CD14-positive monocyte (primary cell): ENCODE results near the gene CHMP4B. TPM values are rescaled to one million over a fixed set of nuclear protein-coding genes. Genes with fewer than 3 reads are reported as not detected.

Experiments
- DNase-seq, 3 donors: peaks; one replicate each; pipeline ENCODE4 v3.0.0-alpha.2; 2011 to 2022
- H2AFZ ChIP-seq: 2 replicates; pipeline ENCODE4 v1.6.0; 2012; ENCODE audit warnings: mild to moderate bottlenecking, low read depth, low read length, inconsistent platforms; ENCODE audit not compliant: insufficient read depth, poor library complexity, severe bottlenecking
- H3K27ac ChIP-seq, 2 donors: 1 replicate in 1 of 2; 2 replicates in 1 of 2; pipeline ENCODE4 v1.5.1; 2012 to 2013; ENCODE audit warnings: low read length in 2 of 2, control low read depth in 1 of 2, inconsistent platforms in 1 of 2, low read depth in 1 of 2, mild to moderate bottlenecking in 1 of 2
- H3K27me3 ChIP-seq, 2 donors: one replicate each; pipeline versions ENCODE4 v1.6.0 to v1.6.1; 2011 to 2013; ENCODE audit warnings: low read length in 2 of 2; ENCODE audit not compliant: control insufficient read depth in 2 of 2, insufficient read depth in 2 of 2
- H3K36me3 ChIP-seq, 2 donors: replicated peaks in 1 of 2; 1 replicate in 1 of 2; 2 replicates in 1 of 2; pipeline versions ENCODE4 v1.5.1 to v1.6.1; 2012 to 2013; ENCODE audit warnings: low read length in 2 of 2, control low read depth in 1 of 2, inconsistent platforms in 1 of 2, mild to moderate bottlenecking in 1 of 2; ENCODE audit not compliant: insufficient read depth in 2 of 2, control insufficient read depth in 1 of 2
- H3K4me1 ChIP-seq, 2 donors: 1 replicate in 1 of 2; 2 replicates in 1 of 2; pipeline versions ENCODE4 v1.5.1 to v1.6.1; 2012 to 2013; ENCODE audit warnings: low read length in 2 of 2, control low read depth in 1 of 2, inconsistent platforms in 1 of 2, mild to moderate bottlenecking in 1 of 2, moderate library complexity in 1 of 2; ENCODE audit not compliant: insufficient read depth in 2 of 2, control insufficient read depth in 1 of 2
- H3K4me2 ChIP-seq: replicated peaks from 2 replicates; pipeline ENCODE3; 2012; ENCODE audit warnings: low read length, moderate library complexity, mild to moderate bottlenecking; ENCODE audit not compliant: poor library complexity, severe bottlenecking; ENCODE audit errors: extremely low read depth
- H3K4me3 ChIP-seq, 3 experiments: fragments of 200-600 bp in 1 of 3; sonication (generic) in 1 of 3; replicated peaks in 1 of 3; 1 replicate in 2 of 3; 2 replicates in 1 of 3; pipeline ENCODE4 v1.5.1; 2011 to 2013; ENCODE audit warnings: low read length in 3 of 3, mild to moderate bottlenecking in 3 of 3, control low read depth in 2 of 3, low read depth in 2 of 3, inconsistent platforms in 1 of 3, moderate library complexity in 1 of 3
- H3K79me2 ChIP-seq: 2 replicates; pipeline ENCODE4 v1.6.0; 2012; ENCODE audit warnings: mild to moderate bottlenecking, control low read depth, inconsistent platforms, low read length, moderate library complexity; ENCODE audit not compliant: insufficient read depth
- H3K9ac ChIP-seq: 2 replicates; pipeline ENCODE4 v1.6.0; 2017; ENCODE audit warnings: low read length, mild to moderate bottlenecking; ENCODE audit not compliant: insufficient read depth, poor library complexity, severe bottlenecking
- H3K9me3 ChIP-seq, 2 donors: replicated peaks in 1 of 2; 1 replicate in 1 of 2; 2 replicates in 1 of 2; pipeline versions ENCODE4 v1.5.1 to v1.6.1; 2012 to 2013; ENCODE audit warnings: low read length in 2 of 2, control low read depth in 1 of 2; ENCODE audit not compliant: control insufficient read depth in 1 of 2, insufficient read depth in 1 of 2
- H4K20me1 ChIP-seq: 2 replicates; pipeline ENCODE4 v1.6.0; 2012; ENCODE audit warnings: mild to moderate bottlenecking, low read length, control low read depth, moderate library complexity; ENCODE audit not compliant: insufficient read depth
- H3K27ac Mint-ChIP-seq, 7 donors: one replicate each; pipeline ENCODE4 v1.8.0; 2020; ENCODE audit warnings: mild to moderate bottlenecking in 7 of 7, mixed read lengths in 7 of 7, moderate library complexity in 6 of 7, inconsistent platforms in 2 of 7
- H3K27me3 Mint-ChIP-seq, 3 donors: one replicate each; pipeline ENCODE4 v1.8.0; 2021 to 2022; ENCODE audit warnings: low read depth in 3 of 3, mild to moderate bottlenecking in 3 of 3, mixed read lengths in 3 of 3, moderate library complexity in 3 of 3, inconsistent platforms in 1 of 3
- H3K36me3 Mint-ChIP-seq, 2 donors: one replicate each; pipeline ENCODE4 v1.8.0; 2020; ENCODE audit warnings: mixed read lengths in 2 of 2, inconsistent platforms in 1 of 2, mild to moderate bottlenecking in 1 of 2
- H3K4me1 Mint-ChIP-seq: one replicate; pipeline ENCODE4 v1.8.0; 2020; ENCODE audit warnings: mild to moderate bottlenecking, mixed read lengths
- H3K4me3 Mint-ChIP-seq, 2 donors: one replicate each; pipeline ENCODE4 v1.8.0; 2020; ENCODE audit warnings: mild to moderate bottlenecking in 2 of 2, mixed read lengths in 2 of 2, moderate library complexity in 1 of 2
- H3K9me3 Mint-ChIP-seq, 7 donors: one replicate each; pipeline ENCODE4 v1.8.0; 2020 to 2022; ENCODE audit warnings: mixed read lengths in 7 of 7, mild to moderate bottlenecking in 6 of 7, moderate library complexity in 6 of 7, inconsistent platforms in 2 of 7
- CTCF ChIP-seq: fragments of 200-600 bp; IDR thresholded peaks from one replicate; pipeline ENCODE4 v1.8.0; 2022; ENCODE audit warnings: antibody characterized with exemption, mild to moderate bottlenecking
- WGBS: methylation state at CpG from one replicate; pipeline ENCODE4 v1.1.5; 2013; ENCODE audit warnings: missing lambda C conversion rate; ENCODE audit not compliant: insufficient coverage; 5-methylcytosine and 5-hydroxymethylcytosine counted together
- intact Hi-C, 2 donors: fragments of 100-400 bp; cut with micrococcal nuclease; formaldehyde crosslinking; loops; one replicate each; pipeline versions ENCODE4 v1.15.0 to v1.15.1; 2023
- polyA plus RNA-seq, 3 donors: library from polyadenylated mRNA; depleted of rRNA in 1 of 3; unstranded in 2 of 3; stranded (reverse) in 1 of 3; fragments of 300-500 nt in 2 of 3; fragments of >200 nt in 1 of 3; fragmentation: Illumina TruSeq in 2 of 3; gene quantifications; 1 replicate in 2 of 3; 2 replicates in 1 of 3; pipeline ENCODE4 v1.2.3, GENCODE V29; 2012 to 2021

The CHMP4B gene
- polyA plus RNA-seq, 3 donors, result 7.1 to 181 (median 10.0) TPM

- no peak overlapping the region for H3K4me3 Mint-ChIP-seq
- DNase-seq, result no peak
- WGBS, result 86% methylated on average over 1 of the region's 4 CpGs
- peaks cover 0 to 2% (median 0%) of the 10 kb centered on the region in 3 donors for H3K27me3 Mint-ChIP-seq
- no peak overlapping the region for H3K4me3 ChIP-seq
- no peak overlapping the region for H2AFZ ChIP-seq
- H3K9ac ChIP-seq, result no peak overlapping the region
- no peaks in the 10 kb centered on the region for H3K79me2 ChIP-seq
- H3K4me1 ChIP-seq, result peaks cover 0 to 6% of the 10 kb centered on the region in 2 donors
- no peak overlapping the region for H3K4me2 ChIP-seq
- H3K27ac Mint-ChIP-seq, result no peak overlapping the region
- H3K9me3 Mint-ChIP-seq, result peaks cover 0 to 3% (median 0%) of the 10 kb centered on the region in 7 donors
- no peak for TF ChIP-seq CTCF
- no peaks in the 10 kb centered on the region for H3K27me3 ChIP-seq
- intact Hi-C loops, result no loop called here
- H3K4me1 Mint-ChIP-seq, result peaks cover 8% of the 10 kb centered on the region
- H3K36me3 ChIP-seq, result peaks cover 22 to 41% of the 10 kb centered on the region in 2 donors
- peaks cover 50 to 67% of the 10 kb centered on the region in 2 donors for H3K36me3 Mint-ChIP-seq
- H4K20me1 ChIP-seq, result no peaks in the 10 kb centered on the region
- H3K27ac ChIP-seq, result no peak overlapping the region
- no peaks in the 10 kb centered on the region for H3K9me3 ChIP-seq
Observed at GRCh38 chr20:33769043-33769442, 42.1 kb upstream of the CHMP4B start.

DNA sequence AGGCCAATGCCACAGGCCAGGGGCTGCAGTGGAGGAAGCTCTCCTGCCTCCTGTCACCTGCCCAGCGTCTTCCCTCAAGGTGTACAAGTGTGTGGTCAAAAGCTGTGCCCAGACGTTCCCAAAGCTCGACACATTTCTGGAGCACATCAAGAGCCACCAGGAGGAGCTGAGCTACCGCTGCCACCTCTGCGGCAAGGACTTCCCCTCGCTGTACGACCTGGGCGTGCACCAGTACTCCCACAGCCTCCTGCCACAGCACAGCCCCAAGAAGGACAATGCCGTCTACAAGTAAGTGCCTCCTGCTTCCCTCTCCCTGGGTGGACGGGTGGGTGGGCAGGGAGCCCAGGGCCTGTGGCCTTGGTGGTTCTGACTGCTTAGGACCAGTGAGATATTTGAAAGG, 41.1 kb upstream of the CHMP4B start:
- intact Hi-C loops, result no loop called here
- H3K4me3 ChIP-seq, result no peak overlapping the region
- H3K27ac Mint-ChIP-seq, result no peak overlapping the region
- H3K9me3 ChIP-seq, result no peaks in the 10 kb centered on the region
- H3K4me1 Mint-ChIP-seq, result peaks cover 10% of the 10 kb centered on the region
- 92% methylated on average over 5 of the region's 10 CpGs for WGBS
- no peak overlapping the region for H3K27ac ChIP-seq
- peaks cover 0 to 2% (median 0%) of the 10 kb centered on the region in 3 donors for H3K27me3 Mint-ChIP-seq
- no peak overlapping the region for H3K4me2 ChIP-seq
- peaks cover 0 to 3% (median 0%) of the 10 kb centered on the region in 7 donors for H3K9me3 Mint-ChIP-seq
- no peaks in the 10 kb centered on the region for H3K27me3 ChIP-seq
- no peaks in the 10 kb centered on the region for H4K20me1 ChIP-seq
- no peak overlapping the region for H3K9ac ChIP-seq
- no peak overlapping the region for H3K4me3 Mint-ChIP-seq
- no peak for DNase-seq
- H3K4me1 ChIP-seq, result peaks cover 0 to 6% of the 10 kb centered on the region in 2 donors
- H3K36me3 Mint-ChIP-seq, result peaks cover 51 to 72% of the 10 kb centered on the region in 2 donors
- H3K36me3 ChIP-seq, result peaks cover 20 to 38% of the 10 kb centered on the region in 2 donors
- H3K79me2 ChIP-seq, result no peaks in the 10 kb centered on the region
- no peak for TF ChIP-seq CTCF
- H2AFZ ChIP-seq, result no peak overlapping the region
